PFSK-1 (cell line): Measurements from ENCODE around the gene MYOF.
A peak's percentile ranks its signal among the peaks of the same experiment; 100 is the strongest.

Source experiments
- FOXP2 ChIP-seq: optimal IDR thresholded peaks from 2 replicates; pipeline ENCODE3; 2011; ENCODE audit warnings: borderline replicate concordance, control low read depth, inconsistent platforms; ENCODE audit not compliant: insufficient read depth; ENCODE audit errors: extremely low read length, extremely low read depth
- POLR2AphosphoS5 ChIP-seq: IDR thresholded peaks from 2 replicates; pipeline ENCODE4 v1.6.1; 2012; ENCODE audit warnings: low read depth, mild to moderate bottlenecking, control low read depth, low read length, moderate library complexity
- REST ChIP-seq, 2 experiments: IDR thresholded peaks; 2 replicates each; pipeline versions ENCODE4 v1.6.1 to v1.8.0; 2011 to 2012; ENCODE audit warnings: low read depth in 2 of 2, low read length in 2 of 2, control low read depth in 1 of 2, inconsistent platforms in 1 of 2, mild to moderate bottlenecking in 1 of 2, moderate library complexity in 1 of 2; ENCODE audit not compliant: insufficient read depth in 1 of 2
- SIN3A ChIP-seq: IDR thresholded peaks from 2 replicates; pipeline ENCODE4 v1.6.1; 2012; ENCODE audit warnings: mild to moderate bottlenecking, low read length, moderate library complexity, borderline replicate concordance; ENCODE audit not compliant: insufficient read depth
- TAF1 ChIP-seq: IDR thresholded peaks from 2 replicates; pipeline ENCODE4 v1.6.1; 2012; ENCODE audit warnings: low read length, control low read depth, borderline replicate concordance; ENCODE audit not compliant: insufficient read depth

MYOF gene

DNA sequence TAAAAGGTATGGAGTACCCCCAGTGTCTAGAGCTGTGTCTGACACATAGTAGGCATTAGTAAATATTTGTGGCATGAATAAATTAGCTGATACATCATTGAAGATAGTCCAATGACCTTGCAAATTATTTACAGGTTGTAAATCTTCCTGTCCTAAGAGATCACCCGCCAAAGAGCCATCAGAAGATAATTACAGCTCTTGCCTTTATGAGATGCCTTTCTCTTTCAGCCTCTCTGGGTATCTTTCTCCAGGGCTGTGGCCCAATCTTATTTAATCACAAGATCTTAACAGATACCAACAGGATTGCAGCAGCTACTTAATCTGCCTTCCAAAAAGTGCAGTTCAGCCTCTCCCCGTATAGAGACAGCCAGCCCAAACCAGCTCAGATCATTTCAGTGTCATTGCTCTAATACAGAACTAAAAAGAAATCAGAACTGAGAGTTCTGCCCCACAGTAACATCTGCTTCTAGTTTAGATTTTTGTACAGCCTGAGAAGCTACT is 41.5 kb downstream of the MYOF start:
- TF ChIP-seq TAF1: no peak

DNA sequence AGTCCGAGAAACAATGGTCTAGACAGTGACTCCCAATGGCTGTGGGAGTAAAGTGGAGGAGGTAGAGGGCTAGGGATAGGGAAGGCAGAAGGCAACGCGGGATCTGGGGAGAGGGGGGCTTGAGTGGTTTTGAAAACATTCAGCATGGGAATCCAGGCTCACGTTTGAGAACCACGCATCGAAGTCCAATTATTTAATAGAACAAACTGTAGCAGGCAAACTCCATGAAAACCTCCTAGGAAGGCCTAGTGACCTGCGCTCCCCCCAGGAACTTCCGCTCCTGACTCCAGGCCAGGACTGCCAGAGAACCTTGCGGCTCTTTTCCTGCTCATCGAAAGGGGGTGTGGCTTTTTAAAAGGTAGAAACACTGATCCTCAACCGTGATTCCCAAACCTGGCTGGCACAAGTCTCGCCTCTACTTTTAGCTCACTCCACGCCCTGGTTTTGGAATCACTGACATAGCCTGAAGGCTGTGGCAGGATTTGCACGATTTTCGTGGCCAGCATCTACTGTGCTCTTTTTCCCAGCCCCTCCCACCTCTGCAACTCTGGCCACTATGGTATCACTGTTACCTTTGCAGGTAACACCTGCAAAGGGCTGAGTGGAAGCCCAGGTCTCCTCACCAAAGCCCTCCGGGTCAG is 43.4 kb downstream of the MYOF start:
- no peak for TF ChIP-seq FOXP2
- TF ChIP-seq TAF1: 0 out of 2 replicates have a peak, but pooled peaks have one; percentile 2
- TF ChIP-seq REST (IDR thresholded peaks at IDR 0.05; ENCODE audit: insufficient read depth in 1 of 2, low read depth in 2 of 2, low read length in 2 of 2): no peak
- TF ChIP-seq SIN3A: no peak
- TF ChIP-seq POLR2AphosphoS5: no peak

DNA sequence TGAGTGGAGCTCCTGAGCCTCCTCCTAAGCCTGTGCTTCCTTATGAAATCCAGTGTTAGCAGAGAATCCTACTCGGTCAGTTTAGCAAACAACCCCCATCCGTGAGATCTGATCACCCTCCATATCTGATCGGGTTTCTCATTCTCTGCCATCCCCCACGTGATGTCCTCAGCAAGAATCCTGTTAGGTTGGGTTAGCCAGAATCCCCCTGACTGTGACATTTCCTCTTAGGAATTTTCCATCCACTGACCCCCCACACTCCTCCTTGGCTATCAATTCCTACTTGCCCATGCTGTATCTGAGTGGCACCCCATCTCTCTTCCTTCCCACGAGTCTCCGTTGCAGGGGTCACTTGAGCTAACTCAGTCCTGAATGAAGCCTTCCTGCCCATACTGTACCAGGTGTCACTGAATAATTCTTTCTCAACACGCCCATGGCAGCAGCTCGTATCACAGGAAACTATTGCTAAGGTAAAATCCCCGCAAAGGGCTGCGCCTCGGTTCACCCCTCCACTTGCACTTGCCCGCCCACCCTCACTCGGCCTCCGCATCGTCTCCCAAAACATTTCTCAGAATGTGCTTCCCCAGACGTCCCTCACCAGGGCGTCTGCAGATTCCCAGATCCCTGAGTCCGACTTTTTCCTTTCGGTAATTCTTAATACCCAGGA is 44.1 kb downstream of the MYOF start:
- TF ChIP-seq FOXP2: no peak
- TF ChIP-seq TAF1: 0 out of 2 replicates have a peak, but pooled peaks have one; percentile 10

DNA sequence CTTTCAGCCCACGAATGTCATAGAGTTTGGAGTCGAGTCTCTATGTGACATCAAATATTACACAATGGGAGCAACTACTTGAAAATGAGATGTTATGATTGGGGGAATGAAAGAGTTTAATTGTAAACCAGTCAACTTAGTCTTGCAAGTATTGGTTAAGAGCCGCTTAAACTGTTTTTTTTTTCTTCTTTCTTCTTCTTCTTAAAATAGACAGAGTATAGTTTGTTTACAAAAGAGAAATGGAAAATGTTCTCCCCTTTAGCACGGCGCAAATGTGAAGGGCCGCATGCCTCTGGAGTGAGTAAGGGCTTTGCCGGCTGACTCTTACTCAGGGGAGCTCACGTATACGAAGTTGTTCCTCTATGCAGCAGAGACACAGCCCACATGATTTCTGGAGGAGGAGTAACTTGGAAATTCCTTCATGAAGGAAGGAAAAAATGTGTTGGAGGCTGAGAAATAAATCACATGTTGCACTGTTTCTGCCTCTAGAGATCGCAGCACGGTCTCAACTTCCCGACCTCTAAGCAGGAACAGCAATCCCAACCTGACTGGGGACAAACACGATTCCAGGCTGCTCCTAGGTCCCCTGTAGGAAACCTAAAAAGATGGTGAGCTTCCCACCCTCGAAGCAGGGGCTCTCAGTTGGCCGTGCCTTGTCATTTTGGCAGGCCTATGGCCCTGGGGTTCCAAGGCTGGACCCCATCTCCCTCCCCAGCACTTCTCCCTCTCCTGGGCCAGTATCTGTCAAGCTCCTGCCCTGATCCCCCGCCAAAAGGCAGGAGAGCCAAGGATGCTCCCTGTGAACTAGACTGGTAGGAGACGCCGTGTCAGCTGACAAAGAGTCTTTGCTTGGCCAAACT is 44.8 kb downstream of the MYOF start:
- TF ChIP-seq SIN3A (no peak), FOXP2 (no peak), POLR2AphosphoS5 (peak; percentile 67), REST (IDR thresholded peaks at IDR 0.05; ENCODE audit: insufficient read depth in 1 of 2, low read depth in 2 of 2, low read length in 2 of 2) (no peak), TAF1 (peak; percentile 16; the same call in 1 of the 2 replicates)

DNA sequence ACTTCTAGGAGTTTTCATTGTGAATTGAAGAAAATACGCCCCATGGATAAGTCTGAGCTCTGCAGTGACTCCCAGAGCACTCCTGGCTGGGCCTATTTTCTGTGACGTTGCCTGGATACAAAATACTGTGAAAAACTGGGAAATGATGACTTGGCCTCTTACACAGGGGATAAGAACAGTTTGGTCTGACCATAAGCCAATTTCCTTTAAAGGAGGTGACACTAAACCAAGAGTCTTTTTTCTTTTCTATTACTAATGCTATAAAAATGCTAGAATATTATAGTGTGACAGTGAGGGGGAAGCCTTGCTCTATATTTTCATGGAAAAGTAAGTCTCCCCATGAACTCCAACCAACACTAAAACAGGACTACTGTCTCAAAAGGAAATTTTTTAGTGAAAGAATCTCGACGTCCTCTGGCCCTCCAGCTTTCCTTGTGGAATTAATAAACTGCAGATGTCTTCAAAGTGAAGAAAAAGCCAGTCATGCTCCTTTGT is 45.5 kb downstream of the MYOF start:
- TF ChIP-seq POLR2AphosphoS5: 0 out of 2 replicates have a peak, but pooled peaks have one; percentile 58
- no peak for TF ChIP-seq SIN3A

DNA sequence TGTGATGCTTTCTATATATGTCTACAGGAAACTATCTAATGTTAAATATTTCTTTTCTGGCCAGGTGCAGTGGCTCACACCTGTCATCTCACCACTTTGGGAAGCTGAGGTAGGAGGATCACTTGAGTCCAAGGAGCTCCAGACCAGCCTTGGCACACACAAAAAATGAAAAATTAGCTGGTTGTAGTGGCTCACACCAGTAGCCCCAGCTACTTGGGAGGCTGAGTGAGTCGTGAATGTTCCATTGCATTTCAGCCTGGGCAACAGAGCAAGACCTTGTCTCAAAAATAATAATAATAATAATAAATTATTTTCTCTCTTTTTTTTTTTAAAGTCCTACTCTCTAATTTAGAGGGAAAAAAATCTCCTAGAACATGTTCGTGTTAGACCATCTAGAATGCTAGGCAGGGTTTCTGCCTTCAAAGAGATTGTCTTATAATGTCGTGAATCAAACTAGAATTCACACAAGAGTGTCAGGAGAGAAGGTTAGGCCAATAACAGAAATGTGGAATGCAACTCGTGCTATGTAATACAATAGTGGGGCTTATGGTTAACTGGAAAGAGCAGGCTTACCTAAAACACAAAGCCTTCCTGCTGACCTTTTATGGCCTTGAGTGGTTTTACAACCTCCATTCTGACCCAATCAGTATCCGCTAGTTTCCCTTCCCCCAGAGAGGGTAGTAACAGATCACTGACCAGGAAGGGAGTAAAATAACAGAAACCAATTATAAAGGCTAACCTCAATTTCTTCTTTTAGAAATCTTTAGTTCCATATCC is 46.3 kb downstream of the MYOF start:
- TF ChIP-seq POLR2AphosphoS5 (no peak; the same call in 1 of the 2 replicates), TAF1 (no peak), REST (IDR thresholded peaks at IDR 0.05; ENCODE audit: insufficient read depth in 1 of 2, low read depth in 2 of 2, low read length in 2 of 2) (no peak), FOXP2 (no peak), SIN3A (no peak)
